GM18907 (cell line): Measurements from ENCODE around the gene PHF21A.
A peak's percentile ranks its signal among the peaks of the same experiment; 100 is the strongest.

Experiments used
- ATAC-seq: cut with Tn5 transposase; IDR thresholded peaks from one replicate; pipeline ENCODE4 v1.9.1; 2021; ENCODE audit warnings: mild to moderate bottlenecking, moderate library complexity; ENCODE audit not compliant: unreplicated experiment

PHF21A gene

DNA sequence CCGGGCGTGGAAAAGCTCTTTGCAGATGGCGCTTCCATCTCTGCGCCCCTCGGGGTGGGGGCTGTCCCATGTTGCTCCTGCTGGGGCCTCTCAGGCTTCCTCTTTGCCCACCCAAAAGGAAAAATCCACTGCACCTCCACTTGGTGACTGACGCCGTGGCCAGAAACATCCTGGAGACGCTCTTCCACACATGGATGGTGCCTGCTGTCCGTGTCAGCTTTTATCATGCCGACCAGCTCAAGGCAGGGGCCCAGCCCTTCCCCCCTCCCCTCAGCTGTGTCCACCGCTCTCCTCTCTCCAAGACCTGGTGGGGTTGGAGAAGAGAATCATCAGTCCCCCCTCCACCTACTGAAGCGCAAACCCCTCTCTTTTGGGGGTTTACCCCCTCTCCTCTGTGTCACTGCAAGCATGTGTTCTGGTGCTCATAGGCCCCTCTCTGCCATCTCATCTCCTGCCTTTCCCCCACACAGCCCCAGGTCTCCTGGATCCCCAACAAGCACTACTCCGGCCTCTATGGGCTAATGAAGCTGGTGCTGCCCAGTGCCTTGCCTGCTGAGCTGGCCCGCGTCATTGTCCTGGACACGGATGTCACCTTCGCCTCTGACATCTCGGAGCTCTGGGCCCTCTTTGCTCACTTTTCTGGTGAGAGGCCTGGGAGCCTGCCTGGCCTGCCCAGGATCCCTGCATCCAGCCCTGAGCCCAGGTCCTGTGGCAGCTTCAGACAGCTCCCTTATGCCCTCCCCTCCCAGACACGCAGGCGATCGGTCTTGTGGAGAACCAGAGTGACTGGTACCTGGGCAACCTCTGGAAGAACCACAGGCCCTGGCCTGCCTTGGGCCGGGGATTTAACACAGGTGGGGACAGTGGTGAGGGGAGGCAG, 197.0 kb downstream of the PHF21A start:
- ATAC-seq: no peak

DNA sequence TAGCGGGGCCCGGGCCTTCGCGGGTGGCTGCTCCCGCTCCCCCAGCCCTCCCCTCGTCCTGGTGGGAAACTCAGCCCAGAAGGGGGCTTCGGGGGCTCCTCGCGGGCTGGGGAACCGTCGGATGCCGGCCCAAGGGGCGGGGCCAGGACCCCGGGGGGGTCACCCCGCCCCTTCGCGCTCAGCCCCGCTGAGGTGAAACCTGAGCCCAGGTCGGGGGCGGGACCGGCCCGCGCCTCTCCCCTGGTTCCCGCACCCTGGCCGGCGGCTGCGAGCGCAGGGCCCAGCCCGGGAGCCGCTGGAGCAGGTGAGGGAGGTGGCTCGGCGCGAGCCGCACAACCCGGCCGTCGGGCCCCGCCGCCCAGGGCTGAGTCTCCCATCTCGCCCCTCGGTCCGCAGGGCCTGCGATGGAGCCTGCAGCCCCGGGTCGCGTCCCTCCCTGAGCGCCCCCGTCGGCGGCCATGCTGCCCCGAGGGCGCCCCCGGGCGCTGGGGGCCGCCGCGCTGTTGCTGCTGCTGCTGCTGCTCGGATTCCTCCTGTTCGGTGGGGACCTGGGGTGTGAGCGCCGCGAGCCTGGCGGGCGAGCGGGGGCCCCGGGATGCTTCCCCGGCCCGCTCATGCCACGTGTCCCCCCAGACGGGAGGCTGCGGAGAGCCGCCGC, 198.7 kb downstream of the PHF21A start, which contains the start of gene LARGE2:
Gene LARGE2 (plus strand): TSS at position 232 of the 658 bp plus-strand sequence. CDS start 227 bp downstream, at position 459.
- no peak for ATAC-seq

DNA sequence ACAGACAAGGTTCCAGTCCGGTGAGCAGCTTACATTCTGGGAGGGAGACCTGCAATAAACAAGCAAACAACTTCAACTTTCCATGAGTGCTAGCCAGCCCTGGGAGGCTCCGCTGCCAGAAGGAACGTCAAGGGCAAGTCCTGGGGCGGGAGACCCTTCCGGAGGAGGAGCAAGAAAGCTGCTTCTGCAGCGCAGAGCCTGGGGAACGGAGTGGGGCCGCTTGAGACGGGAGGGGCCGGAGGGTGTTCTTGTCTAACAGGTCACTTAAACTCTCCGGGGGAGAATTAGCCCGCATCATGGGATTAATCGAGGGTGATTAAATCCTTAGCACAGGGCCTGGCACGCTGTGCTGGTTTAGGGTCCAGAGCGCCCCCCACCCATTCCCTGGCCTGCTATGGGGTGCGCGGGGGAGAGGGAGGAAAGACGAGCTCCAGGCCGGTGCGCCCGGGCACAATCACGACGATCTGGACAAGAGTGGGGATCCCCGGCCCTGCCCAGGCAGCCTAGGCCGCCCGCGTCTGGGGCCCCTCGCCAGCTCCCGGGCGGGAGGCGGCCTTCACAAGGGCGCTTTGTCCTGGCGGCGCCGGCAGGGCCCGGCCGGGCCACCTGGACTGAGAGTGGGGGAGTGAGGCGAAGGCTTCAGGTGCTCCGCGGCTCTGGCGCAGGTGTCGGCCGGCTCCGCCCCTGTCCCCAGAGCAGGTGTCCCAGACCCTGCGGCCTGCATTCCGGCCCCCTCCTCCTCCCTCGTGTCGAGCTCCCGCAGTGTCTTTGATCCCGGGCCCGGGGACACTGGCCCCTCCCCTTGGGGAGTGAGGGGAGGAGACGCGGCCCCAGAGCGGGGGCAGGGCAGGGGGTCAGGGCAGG, 199.5 kb downstream of the PHF21A start:
- no peak for ATAC-seq

DNA sequence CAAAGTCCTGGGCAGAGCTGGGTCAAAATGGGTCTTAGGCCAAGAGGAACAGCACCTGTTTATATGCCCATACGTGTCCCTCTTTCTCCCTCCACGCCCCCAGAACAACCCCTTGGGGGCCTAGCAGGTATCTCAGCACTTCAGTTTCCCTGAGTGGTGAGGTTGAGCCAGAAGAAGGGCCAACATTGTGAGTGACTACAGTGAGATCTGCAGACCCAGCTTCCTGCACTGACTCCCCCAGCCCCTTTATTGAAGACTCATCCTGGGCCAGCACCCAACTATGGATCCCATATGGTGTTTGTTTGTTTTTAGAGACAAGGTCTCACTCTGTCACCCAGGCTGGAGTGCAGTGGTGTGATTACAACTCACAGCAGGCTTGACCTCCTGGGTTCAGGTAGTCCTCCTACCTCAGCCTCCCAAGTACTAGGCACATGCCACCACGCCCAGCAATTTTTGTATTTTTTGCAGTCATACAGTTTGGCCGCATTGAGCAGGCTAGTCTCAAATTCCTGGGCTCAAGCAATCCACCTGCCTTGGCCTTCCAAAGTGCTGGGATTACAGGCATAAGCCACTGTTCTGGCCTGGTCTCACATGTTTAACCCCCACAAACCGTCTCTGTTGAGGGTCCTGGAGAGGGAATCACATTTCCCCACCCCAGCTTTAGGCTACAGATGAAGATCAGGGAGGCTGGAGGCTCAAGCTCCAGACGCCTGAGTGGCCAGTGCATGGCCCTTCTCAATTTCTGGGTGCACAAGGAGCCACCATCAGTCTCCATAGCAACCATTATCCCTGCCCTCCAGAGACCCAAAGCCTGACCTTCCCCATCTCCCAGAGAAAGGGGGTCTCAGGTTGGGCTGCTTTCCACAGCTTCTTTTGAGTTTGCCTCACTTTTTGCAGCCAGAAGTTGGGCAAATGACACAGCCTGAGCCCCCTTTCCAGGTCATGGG, 200.4 kb downstream of the PHF21A start:
- ATAC-seq: no peak

DNA sequence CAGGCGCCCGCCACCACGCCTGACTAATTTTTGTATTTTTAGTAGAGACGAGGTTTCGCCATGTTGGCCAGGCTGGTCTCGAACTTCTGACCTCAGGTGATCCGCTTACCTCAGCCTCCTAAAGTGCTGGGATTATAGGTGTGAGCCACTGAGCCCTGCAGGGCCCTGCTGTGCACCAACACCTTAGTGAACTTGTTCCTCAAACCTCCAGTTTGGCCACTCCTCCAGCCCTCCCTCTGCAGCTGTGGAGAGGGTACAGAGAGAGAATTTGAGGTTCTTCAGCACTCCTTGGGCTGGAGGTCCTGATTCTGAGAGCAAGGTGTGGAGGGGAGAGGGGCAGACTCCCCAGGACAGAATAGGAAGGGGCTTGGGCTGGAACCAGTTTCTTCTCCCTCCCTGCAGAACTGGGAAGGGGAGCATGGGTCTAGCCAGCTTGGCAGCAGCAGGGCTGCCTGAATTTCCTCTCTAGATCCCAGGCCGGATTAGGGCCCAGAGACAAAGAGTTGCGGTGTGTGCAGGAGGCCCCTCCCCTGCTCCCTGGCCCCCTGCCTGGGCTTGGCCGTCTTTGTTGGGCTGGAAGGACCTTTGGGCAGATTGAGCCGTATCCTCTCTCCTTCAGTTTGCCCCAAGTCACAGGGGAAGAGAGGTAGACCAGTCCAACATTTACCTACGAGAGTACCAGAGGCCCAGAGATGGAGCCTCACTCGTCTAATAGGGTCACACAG, 201.3 kb downstream of the PHF21A start:
- no peak for ATAC-seq

DNA sequence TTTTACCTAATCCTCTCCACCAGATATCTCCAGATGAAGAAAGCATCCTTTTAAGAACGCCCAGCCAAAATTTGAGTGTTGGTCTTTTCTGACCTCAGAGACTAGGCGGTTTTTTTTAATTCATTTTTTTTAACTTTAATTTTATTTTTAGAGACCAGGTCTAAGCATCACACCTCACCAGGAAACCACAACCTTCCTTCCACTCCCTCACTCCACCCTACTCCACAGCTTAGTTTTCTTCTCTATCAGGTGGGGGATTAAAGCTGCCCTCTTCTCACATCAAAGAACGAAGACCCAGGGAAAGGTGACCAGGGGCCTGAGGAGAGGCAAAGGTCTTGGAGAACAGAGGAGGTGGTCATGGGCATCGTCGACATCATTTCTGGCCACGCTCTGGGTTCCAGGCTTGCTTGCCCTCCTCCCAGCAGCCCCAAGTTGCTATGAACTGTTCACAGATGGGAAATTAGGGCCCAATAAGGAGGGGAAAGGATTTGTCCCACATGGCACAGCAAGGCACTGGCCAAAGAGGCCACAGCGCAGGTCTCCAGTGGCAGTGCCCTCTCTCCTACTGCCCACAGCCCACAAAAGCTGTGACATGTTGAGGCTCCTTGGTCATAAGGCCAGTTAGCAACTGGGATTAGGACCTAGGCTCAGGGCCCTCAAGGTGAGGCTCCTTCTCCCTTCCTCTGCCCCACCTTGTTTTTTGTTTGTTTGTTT, 202.1 kb downstream of the PHF21A start:
- no peak for ATAC-seq

DNA sequence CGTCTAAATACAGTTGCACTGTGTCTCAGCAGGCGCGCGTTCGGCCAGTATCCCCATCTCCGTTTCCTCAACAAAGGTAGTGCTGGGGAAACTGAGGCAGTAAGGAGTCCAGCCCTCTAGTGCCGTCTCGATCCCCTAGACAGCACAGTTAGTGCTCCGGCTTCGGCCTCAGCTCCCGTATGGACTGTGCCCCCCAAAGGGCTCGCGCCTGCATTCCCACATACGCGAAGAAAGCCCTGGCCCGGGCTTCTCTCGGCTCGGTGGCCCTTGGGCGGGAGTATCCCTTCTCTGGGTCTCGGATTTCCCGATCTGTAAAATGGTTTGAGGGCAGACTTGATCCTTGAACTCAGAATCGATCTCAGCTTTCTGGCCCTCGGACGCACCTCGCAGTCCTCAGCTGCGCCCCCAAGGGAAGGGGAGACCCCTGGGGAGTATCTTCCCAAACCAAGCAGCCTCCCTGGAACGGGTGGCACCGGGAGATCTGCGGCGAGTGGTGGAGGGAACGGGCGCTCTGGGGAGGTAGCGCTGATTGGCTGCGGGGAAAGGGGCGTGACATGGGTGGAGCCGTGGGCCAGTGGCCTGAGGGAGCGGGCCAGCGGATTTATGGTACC, 202.8 kb downstream of the PHF21A start:
- ATAC-seq: peak; percentile 38

DNA sequence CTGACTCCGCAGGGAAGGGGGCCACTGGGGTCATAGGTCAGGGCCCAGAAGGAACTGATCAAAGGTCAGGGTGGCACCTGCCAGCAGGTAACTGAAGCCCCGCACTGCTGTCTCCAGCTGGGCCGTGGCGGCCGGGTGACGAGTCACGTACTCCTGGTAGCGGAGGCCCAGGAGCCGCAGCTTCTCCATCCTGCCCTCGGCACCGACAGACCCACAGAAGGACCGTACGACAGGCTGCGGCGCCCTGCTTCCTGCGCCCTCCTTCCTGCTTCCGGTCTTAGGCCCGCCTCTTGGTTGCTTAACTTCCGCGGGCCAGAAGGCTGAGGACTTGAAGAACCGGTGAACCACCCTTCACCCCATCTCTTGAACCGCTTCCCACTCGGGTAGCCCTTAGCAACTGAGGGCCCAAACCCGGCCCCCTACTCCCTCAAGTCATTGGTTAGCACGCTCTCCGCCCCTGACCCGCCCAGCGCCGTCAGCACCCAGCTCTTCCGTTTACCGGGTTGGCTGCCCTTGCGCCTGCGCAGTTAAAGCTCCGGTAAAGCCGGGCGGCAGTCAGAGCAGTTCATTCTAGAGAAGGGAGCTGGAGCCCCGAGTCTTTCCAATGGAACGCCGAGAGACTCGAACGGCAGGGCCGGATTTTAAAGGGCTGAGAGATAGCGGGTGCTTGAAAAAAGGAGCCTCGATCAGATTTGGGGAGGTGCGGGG, 203.5 kb downstream of the PHF21A start, which contains the start of gene PEX16:
Gene PEX16 (minus strand): TSS at position 255 of the 708 bp plus-strand sequence. CDS start 66 bp downstream, at position 189.
- peak; percentile 91 for ATAC-seq

DNA sequence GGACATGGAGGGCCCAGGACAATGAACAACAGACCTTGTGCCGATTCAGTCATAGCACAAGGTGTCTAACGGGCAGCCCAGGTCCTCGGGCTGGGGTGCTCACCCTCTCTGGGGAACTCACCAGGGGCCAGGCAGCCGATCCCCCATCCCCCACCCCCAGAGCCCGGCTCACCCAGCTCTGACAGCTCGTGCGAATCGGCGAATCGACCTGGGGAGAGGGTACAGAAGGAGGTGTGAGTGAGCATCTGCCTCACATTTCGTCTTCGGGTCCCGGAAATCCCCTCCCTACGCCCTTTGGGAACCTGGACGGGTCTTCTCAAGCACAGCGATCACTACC, 204.0 kb downstream of the PHF21A start:
- ATAC-seq: peak; percentile 6

DNA sequence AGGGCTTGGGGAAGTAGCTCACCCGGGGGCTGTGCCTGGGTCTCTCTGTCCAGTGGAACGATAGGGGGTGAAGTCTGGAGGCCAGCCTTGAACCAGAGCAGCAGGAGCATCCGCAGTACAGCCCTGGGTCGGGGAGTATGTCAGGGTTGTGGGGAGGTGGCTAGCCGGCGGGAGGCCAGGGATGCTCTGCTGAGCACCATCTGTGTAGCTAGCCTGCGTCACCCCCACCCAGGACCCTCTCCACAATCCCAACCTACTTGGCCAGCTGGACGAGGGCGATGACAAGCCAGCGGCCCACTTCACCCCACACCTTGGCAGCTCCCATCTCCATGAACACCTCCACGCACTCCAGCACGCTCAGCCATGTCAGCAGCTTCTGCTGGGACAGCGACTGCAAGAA, 205.8 kb downstream of the PHF21A start:
- ATAC-seq: no peak

DNA sequence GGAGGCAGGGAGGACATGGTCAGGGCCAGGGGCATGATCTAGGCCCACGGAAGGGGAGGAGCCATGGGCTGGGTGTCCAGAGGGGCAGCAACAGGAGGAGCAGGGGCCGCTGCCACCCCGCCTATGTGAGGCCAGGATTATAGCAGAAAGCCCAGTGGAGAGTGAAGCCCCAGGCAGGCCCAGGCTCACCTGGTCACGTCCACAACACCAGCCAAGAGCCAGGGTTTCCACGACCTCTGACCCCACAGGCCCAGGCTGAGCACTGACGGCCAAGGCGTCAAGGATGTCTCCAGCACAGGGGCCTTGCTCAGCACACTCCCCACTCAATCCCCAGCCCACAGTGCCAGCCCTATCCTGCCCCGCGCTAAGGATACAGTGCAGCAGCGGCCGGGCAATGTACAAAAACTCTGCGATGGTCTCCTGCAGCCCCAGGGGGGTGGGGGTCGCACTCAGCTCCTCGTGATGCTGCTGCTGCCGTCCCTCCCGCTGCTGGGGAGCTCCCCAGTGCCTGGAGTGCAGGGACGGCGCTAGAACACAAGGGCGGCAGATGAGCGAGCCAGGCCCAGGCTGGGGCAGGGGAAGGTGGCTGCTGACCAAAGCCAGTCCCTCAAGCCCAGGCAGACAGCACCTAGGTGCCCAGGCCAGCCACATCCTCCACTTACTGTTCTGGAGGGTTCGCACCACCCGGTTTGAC, 207.2 kb downstream of the PHF21A start:
- no peak for ATAC-seq

DNA sequence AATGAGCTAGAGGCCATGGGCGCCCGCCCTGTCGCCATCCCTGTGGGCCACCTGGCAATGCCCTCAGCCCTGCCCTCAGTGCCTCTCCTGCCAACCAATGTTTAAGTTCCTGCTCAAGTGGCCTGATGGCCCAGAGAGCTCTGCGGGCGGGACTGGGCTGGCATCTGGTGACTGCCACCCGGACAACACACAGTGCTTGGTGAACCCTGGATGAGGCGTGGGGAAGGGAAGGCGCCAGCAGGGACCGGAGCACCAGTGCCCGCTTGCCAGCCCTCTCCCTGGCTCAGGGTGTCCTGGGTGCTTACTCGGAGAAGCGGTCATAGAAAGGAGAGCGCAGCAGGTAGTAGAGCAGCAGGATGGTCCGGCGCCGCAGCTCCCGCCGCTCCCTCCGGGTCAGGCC, 207.7 kb downstream of the PHF21A start:
- ATAC-seq: no peak

DNA sequence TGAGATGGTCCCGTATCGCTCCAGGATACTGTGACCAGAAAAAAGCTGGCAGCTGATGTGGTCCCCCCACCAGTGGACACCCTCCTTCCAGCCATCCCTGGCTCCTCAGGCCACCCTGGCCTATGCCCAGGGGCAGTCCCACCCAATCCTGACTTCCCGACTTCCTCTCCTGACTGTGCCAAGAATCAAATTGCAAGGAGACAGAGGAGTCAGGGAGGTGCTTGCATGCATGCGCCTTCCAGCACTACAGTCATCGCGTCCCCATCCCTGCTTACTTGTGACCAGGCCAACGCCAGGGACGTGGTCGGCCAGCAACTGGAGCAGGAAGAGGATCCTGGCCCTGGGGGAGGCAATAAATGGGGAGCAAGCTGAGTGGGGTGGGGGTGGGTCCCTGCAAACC, 210.6 kb downstream of the PHF21A start:
- no peak for ATAC-seq

DNA sequence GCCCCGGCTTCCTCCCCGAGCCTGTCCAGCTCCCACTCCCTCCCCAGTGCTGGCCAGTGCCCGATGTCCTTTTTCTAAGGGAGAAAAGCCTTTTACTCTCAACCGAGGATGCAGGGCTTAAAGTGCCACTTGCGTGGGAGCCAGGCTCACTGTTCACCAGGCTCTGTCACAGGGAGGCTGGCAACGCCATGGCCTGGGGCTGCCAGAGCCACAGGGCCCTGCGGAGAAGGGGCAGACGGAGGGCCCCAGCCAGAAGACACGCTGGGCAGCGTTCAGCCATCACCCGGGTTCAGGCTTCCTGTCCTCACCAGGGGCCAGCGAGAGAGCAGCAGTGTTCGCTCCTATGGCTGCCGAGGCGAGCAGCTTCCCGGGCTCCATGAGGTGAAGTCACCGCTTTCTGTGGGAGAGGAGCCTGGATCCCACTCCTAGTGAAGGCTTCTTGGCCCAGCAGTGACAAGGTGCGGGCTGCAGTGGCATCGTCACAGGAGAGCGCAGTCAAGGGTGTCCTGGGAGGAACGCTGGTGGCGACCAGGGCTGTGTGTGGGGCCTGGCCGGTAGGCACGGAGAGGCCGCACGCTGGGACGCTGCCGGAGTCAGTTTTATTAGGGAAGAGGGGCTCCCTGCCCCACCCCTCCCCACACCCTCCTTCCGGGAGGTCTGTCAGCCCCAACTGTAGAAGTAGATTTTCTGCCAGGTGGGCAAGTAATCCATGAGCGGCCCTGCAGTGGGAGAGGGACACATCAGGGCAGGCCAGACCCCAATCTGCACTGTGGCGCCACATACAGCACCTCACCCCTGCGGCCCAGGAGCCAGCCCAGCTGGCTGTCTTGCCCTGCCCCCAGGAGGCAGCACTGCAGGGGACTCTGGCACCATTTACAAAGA, 211.4 kb downstream of the PHF21A start:
- ATAC-seq: no peak

DNA sequence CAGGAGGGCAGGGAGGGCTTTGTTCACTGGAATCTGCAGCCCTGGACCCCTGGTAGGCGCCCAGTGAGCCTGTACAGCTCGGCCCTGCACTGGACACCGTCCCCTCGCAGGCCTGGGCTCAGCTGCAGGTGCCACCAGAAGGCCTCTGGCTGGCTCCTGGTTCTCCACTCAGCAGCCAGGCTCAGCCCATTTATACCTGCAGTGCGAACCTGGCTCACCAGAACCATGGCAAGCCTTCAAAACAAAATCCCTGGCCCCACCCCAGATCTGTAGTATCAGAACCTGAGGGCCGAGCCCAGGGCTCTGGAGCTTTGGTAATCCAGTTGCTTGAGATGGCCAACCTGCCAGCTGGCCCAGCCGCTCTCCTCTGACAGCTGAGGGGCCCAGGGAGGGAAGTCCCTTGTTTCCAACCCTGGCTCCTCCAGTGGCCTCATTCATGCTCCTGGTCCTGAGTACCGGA, 213.3 kb downstream of the PHF21A start:
- no peak for ATAC-seq

DNA sequence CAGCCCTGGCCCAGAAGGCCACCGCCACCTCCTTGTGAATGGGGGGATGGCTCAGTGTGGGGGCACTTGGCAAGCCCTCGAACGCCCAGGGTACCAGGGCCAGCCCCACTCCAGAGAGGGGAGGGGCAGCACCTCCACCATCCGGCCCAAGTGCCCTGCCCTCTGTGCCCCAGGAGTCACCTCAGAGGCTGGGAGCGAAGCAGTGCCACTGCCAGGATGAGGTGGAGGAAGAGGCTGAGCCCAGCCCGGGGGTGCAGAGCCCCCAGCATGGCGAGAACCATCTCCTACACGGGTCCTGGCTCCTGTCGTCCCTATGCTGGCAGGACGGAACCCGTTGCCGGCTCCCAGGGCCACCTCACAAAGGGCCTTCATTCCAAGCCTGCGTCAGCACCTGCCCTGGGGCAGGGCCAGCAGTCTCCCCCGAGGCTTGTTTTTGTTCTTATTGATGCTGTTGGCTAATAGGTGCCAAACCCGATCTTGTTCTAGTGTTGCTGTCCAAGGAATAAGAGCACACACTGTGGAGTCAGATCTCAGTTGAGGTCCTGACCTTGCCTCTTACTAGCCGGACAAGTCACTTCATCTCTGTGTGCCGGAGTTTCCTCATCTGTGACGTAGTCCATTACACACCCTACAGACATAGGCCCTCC, 214.2 kb downstream of the PHF21A start, which contains the start of gene FREY1:
Gene FREY1 (minus strand): TSS at position 307 of the 647 bp plus-strand sequence. CDS start 26 bp downstream, at position 281.
- no peak for ATAC-seq
